Measurements from ENCODE around the gene HYDIN.
"Not testable (repeated sequence)": the region's sequence is repeated elsewhere in the genome, so short reads cannot be mapped to it uniquely, and the experiment has no call there.

DNA sequence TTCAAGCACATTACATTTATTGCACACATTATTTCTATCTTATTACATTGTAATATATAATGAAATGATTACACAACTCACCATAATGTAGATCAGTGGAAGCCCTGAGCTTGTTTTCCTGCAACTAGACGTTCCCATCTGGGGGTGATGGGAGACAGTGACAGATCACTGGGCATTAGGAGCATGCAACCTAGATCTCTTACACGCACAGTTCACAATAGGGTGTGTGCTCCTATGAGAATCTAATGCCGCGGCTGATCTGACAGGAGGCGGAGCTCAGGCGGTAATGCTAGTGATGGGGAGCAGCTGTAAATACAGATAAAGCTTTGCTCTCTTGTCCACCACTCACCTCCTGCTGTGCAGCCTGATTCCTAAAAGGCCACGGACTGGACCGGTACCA, 69.5 kb downstream of the HYDIN start:
- TF ChIP-seq, protein P1, sequence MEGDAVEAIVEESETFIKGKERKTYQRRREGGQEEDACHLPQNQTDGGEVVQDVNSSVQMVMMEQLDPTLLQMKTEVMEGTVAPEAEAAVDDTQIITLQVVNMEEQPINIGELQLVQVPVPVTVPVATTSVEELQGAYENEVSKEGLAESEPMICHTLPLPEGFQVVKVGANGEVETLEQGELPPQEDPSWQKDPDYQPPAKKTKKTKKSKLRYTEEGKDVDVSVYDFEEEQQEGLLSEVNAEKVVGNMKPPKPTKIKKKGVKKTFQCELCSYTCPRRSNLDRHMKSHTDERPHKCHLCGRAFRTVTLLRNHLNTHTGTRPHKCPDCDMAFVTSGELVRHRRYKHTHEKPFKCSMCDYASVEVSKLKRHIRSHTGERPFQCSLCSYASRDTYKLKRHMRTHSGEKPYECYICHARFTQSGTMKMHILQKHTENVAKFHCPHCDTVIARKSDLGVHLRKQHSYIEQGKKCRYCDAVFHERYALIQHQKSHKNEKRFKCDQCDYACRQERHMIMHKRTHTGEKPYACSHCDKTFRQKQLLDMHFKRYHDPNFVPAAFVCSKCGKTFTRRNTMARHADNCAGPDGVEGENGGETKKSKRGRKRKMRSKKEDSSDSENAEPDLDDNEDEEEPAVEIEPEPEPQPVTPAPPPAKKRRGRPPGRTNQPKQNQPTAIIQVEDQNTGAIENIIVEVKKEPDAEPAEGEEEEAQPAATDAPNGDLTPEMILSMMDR (IDR thresholded peaks at IDR 0.05) = not testable (repeated sequence)
- TF ChIP-seq POLR2A (IDR thresholded peaks at IDR 0.05); POLR2AphosphoS5 (IDR thresholded peaks at IDR 0.05); EP300 (IDR thresholded peaks at IDR 0.05; ENCODE audit: low read depth): not testable (repeated sequence)
